Thyroid gland (tissue), 4 donors: ENCODE results near the gene PSMD9. TPM values are rescaled to one million over a fixed set of nuclear protein-coding genes. Genes with fewer than 3 reads are reported as not detected.
"Not testable (repeated sequence)": the region's sequence is repeated elsewhere in the genome, so short reads cannot be mapped to it uniquely, and the experiment has no call there.

Experiments used
- DNase-seq, 2 donors: peaks; one replicate each; pipeline ENCODE4 v3.0.0-alpha.2; 2019
- H3K27ac ChIP-seq, 3 donors: fragments of 200-600 bp; sonication (generic); 1 replicate in 2 of 3; 2 replicates in 1 of 3; pipeline ENCODE4 v1.5.1; 2016 to 2019; ENCODE audit warnings: mild to moderate bottlenecking in 1 of 3, moderate library complexity in 1 of 3
- H3K27me3 ChIP-seq: fragments of 200-600 bp; sonication (generic); one replicate; pipeline ENCODE4 v1.5.1; 2019
- H3K36me3 ChIP-seq, 2 donors: fragments of 200-600 bp; sonication (generic); one replicate each; pipeline ENCODE4 v1.5.1; 2016 to 2019
- H3K4me1 ChIP-seq, 2 donors: fragments of 200-600 bp; sonication (generic); one replicate each; pipeline ENCODE4 v1.5.1; 2017 to 2019
- H3K4me3 ChIP-seq, 3 donors: fragments of 200-600 bp; sonication (generic); replicated peaks in 1 of 3; 1 replicate in 2 of 3; 2 replicates in 1 of 3; pipeline ENCODE4 v1.5.1; 2016; ENCODE audit warnings: mild to moderate bottlenecking in 1 of 3
- H3K9me3 ChIP-seq: fragments of 200-600 bp; sonication (generic); one replicate; pipeline ENCODE4 v1.5.1; 2017
- CTCF ChIP-seq, 6 experiments: fragments of 200-600 bp in 3 of 6; fragments of 450-650 bp in 3 of 6; sonication (generic) in 3 of 6; IDR thresholded peaks; one replicate each; pipeline ENCODE4 v1.5.1; 2016 to 2019; ENCODE audit warnings: antibody characterized with exemption in 6 of 6, mild to moderate bottlenecking in 2 of 6, inconsistent platforms in 1 of 6, moderate library complexity in 1 of 6
- POLR2A ChIP-seq, 2 donors: fragments of 450-650 bp; IDR thresholded peaks; one replicate each; pipeline ENCODE4 v1.6.1; 2017; ENCODE audit warnings: antibody characterized with exemption in 2 of 2, mild to moderate bottlenecking in 2 of 2, moderate library complexity in 1 of 2
- WGBS, 2 donors: methylation state at CpG; one replicate each; pipeline ENCODE4 v1.1.5; 2017; 5-methylcytosine and 5-hydroxymethylcytosine counted together
- intact Hi-C: fragments of 100-400 bp; cut with DNase I; formaldehyde crosslinking; loops from one replicate; pipeline ENCODE4 v1.15.1; 2023
- total RNA-seq, 4 donors: library from RNA; depleted of rRNA; stranded (reverse); fragments of >200 nt; gene quantifications; one replicate each; pipeline ENCODE4 v1.2.3, GENCODE V29; 2016

The PSMD9 gene
- total RNA-seq, 4 donors from 2014 or later = 67.9 to 149 (median 97.4) TPM

DNA sequence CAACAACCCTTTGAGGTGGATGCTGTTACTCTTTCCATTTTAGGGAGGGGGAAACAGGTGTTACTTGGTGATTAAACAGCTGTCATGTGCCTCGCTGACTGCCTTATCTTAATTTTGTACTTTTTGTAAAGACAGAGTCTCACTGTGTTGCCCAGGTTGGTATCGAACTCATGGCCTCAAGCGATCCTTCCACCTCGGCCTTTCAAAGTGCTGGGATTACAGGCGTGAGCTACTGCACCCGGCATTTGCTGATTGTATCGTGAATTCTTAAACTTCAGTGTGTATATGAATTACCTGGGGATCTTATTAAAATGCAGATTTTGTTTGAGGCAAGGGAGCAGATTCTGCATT, 659 bp downstream of the PSMD9 start:
- Histone ChIP-seq H3K27me3 (no peaks in the 10 kb centered on the region), H3K4me3 (peak overlapping the region; percentile 68 to 83 (median 68)), H3K4me1 (peaks cover 30% of the 10 kb centered on the region in 2 donors), H3K9me3 (no peaks in the 10 kb centered on the region), H3K27ac (peak overlapping the region in 2 of 3 donors; percentile 88 to 91), H3K36me3 (no peaks in the 10 kb centered on the region)
- no peak for DNase-seq
- 2 to 3% methylated on average over 7 of the region's 7 CpGs for WGBS, 2 donors
- intact Hi-C loops = no loop called here
- peak in 1 of 6 experiments; percentile 4 for TF ChIP-seq CTCF (IDR thresholded peaks at IDR 0.05)
- no peak for TF ChIP-seq POLR2A (IDR thresholded peaks at IDR 0.05)

DNA sequence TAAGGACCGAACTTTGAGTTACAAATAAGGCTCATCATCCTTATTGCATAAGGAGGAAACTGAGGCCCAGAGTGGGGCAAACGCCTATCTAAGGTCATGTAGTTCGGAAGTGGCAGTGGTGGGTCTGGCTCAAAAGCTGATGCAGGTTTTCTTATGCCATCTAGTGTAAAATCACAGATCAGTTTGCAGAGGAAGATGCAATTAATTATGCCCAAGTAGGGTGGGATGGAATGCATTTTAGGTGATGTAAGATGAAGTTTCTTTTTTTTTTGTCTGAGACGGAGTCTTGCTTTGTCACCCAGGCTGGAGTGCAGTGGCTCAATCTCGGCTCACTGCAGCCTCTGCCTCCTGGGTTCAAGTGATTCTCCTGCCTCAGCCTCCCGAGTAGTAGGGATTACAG, 1.1 kb downstream of the PSMD9 start:
- Histone ChIP-seq H3K4me1 (peaks cover 30 to 34% of the 10 kb centered on the region in 2 donors), H3K4me3 (peak overlapping the region in 2 of 3 donors; percentile 68 to 83)
- DNase-seq, H3K27me3 ChIP-seq, H3K27ac ChIP-seq, intact Hi-C loops, H3K9me3 ChIP-seq, H3K36me3 ChIP-seq: not testable (repeated sequence)
- WGBS, 2 donors = 52 to 61% methylated on average over 6 of the region's 6 CpGs

- H3K36me3 ChIP-seq = peaks cover 0 to 17% of the 10 kb centered on the region in 2 donors
- H3K4me3 ChIP-seq = no peak overlapping the region
- H3K27ac ChIP-seq = peak overlapping the region in 1 of 3 donors; percentile 12
- TF ChIP-seq POLR2A (IDR thresholded peaks at IDR 0.05) = no peak
- TF ChIP-seq CTCF (IDR thresholded peaks at IDR 0.05) = no peak
- peaks cover 28 to 35% of the 10 kb centered on the region in 2 donors for H3K4me1 ChIP-seq
- no peaks in the 10 kb centered on the region for H3K9me3 ChIP-seq
- intact Hi-C loops = no loop called here
- 90% methylated on average over 13 of the region's 13 CpGs for WGBS, 2 donors
- DNase-seq = no peak
- H3K27me3 ChIP-seq = no peaks in the 10 kb centered on the region
These were observed 4.3 kb downstream of the PSMD9 start for GRCh38 chr12:121892673-121893561.

DNA sequence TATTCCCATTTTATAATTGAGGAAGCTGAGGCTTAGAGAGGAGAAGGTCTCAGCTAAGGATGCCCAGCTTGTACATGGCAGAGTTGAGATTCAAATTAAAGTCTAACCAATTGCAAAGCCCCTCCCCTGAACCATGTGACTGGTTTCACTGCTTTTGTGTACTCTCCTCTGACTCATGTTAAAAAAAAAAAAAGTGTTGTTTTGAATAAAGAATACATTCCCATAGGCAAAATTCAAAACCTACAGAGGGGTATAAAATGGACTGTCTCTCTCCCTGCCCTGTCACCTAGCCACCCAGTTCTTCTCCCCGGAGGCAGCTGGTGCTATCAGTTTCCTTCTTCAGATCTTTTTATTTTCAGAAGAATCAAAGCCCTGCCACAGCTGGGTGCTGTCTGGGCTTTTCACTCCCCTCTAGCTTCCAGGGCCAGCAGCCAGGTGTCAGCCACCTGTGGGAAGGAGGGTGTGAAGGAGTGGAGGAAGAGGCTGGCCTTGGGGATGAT, 5.4 kb downstream of the PSMD9 start:
- Histone ChIP-seq H3K27me3 (no peaks in the 10 kb centered on the region), H3K4me3 (no peak overlapping the region), H3K27ac (peak overlapping the region in 2 of 3 donors; percentile 12 to 64), H3K4me1 (peaks cover 24 to 35% of the 10 kb centered on the region in 2 donors), H3K36me3 (peaks cover 0 to 22% of the 10 kb centered on the region in 2 donors), H3K9me3 (no peaks in the 10 kb centered on the region)
- DNase-seq = peak; percentile 57 to 71
- 27 to 34% methylated on average over 1 of the region's 1 CpG for WGBS, 2 donors
- TF ChIP-seq POLR2A (IDR thresholded peaks at IDR 0.05) (no peak), CTCF (IDR thresholded peaks at IDR 0.05) (no peak)
- intact Hi-C loops = no loop called here

DNA sequence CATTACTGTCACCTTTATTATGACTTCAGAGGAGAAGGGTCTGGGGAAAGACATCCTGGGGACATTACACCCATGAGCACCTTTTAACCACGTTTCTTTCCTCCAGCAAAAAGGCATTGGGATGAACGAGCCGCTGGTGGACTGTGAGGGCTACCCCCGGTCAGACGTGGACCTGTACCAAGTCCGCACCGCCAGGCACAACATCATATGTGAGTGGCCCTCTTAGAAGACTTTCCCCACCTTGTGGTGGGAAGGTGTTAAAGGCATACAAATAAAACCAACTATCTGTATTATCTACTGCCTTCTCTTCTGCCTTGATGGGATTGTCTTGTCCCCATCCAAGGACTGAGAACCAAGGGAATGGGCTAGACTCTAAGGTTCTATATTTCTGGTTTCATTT, 6.0 kb downstream of the PSMD9 start:
- H3K4me1 ChIP-seq = peaks cover 18 to 29% of the 10 kb centered on the region in 2 donors
- H3K4me3 ChIP-seq = no peak overlapping the region
- TF ChIP-seq CTCF (IDR thresholded peaks at IDR 0.05) (no peak), POLR2A (IDR thresholded peaks at IDR 0.05) (no peak)
- H3K27me3 ChIP-seq = no peaks in the 10 kb centered on the region
- H3K9me3 ChIP-seq = no peaks in the 10 kb centered on the region
- 53 to 66% methylated on average over 7 of the region's 7 CpGs for WGBS, 2 donors
- intact Hi-C loops = no loop called here
- no peak for DNase-seq
- peaks cover 2 to 27% of the 10 kb centered on the region in 2 donors for H3K36me3 ChIP-seq
- peak overlapping the region in 1 of 3 donors; percentile 12 for H3K27ac ChIP-seq
